Testis (tissue), 3 donors: ENCODE results near the gene KCTD16. TPM values are rescaled to one million over a fixed set of nuclear protein-coding genes. Genes with fewer than 3 reads are reported as not detected.

Experiments used
- DNase-seq: peaks from one replicate; pipeline ENCODE4 v3.0.0-alpha.2; 2019
- H3K27ac ChIP-seq, 2 donors: fragments of 200-600 bp; sonication (generic); one replicate each; pipeline ENCODE4 v1.5.1; 2019
- H3K27me3 ChIP-seq: fragments of 200-600 bp; sonication (generic); one replicate; pipeline ENCODE4 v1.5.1; 2019
- H3K36me3 ChIP-seq: fragments of 200-600 bp; sonication (generic); one replicate; pipeline ENCODE4 v1.5.1; 2017; ENCODE audit warnings: low read depth; ENCODE audit errors: missing control alignments
- H3K4me1 ChIP-seq: fragments of 200-600 bp; sonication (generic); one replicate; pipeline ENCODE4 v1.5.1; 2019
- H3K4me3 ChIP-seq, 2 donors: fragments of 200-600 bp; sonication (generic); one replicate each; pipeline ENCODE4 v1.5.1; 2017 to 2019
- H3K9me3 ChIP-seq: fragments of 200-600 bp; sonication (generic); one replicate; pipeline ENCODE4 v1.5.1; 2017
- POLR2A ChIP-seq: fragments of 450-650 bp; IDR thresholded peaks from one replicate; pipeline ENCODE4 v1.6.1; 2017; ENCODE audit warnings: antibody characterized with exemption, mild to moderate bottlenecking, moderate library complexity
- WGBS, 2 donors: methylation state at CpG; one replicate each; pipeline ENCODE4 v1.1.5; 2018; 5-methylcytosine and 5-hydroxymethylcytosine counted together
- intact Hi-C: fragments of 100-400 bp; cut with DNase I; formaldehyde crosslinking; loops from one replicate; pipeline ENCODE4 v1.15.1; 2023; ENCODE audit warnings: low total_unique reads
- polyA plus RNA-seq: library from polyadenylated mRNA; stranded (reverse); fragments of 350-450 nt; fragmentation: Illumina TruSeq; extraction: RNeasy Lipid Tissue Mini Kit (QIAGEN cat#74804); gene quantifications from one replicate; pipeline ENCODE4 v1.2.3, GENCODE V29; 2014; ENCODE audit warnings: low read depth, low replicate concordance; ENCODE audit not compliant: insufficient read depth
- total RNA-seq, 2 donors: library from RNA; depleted of rRNA; stranded (reverse); fragments of >200 nt; gene quantifications; one replicate each; pipeline ENCODE4 v1.2.3, GENCODE V29; 2016
- TF ChIP-seq, protein P1 (sequence below), 3 experiments: fragments of 450-650 bp in 2 of 3; fragments of 200-600 bp in 1 of 3; sonication (generic) in 1 of 3; IDR thresholded peaks; one replicate each; pipeline ENCODE4 v1.5.1; 2016 to 2019; ENCODE audit warnings: antibody characterized with exemption in 3 of 3, mild to moderate bottlenecking in 2 of 3, moderate library complexity in 1 of 3

Gene KCTD16
- total and polyA plus RNA-seq, 3 donors from 2014 or later: 1.4 to 3.2 (median 2.7) TPM

- TF ChIP-seq POLR2A: no peak
- TF ChIP-seq, protein P1, sequence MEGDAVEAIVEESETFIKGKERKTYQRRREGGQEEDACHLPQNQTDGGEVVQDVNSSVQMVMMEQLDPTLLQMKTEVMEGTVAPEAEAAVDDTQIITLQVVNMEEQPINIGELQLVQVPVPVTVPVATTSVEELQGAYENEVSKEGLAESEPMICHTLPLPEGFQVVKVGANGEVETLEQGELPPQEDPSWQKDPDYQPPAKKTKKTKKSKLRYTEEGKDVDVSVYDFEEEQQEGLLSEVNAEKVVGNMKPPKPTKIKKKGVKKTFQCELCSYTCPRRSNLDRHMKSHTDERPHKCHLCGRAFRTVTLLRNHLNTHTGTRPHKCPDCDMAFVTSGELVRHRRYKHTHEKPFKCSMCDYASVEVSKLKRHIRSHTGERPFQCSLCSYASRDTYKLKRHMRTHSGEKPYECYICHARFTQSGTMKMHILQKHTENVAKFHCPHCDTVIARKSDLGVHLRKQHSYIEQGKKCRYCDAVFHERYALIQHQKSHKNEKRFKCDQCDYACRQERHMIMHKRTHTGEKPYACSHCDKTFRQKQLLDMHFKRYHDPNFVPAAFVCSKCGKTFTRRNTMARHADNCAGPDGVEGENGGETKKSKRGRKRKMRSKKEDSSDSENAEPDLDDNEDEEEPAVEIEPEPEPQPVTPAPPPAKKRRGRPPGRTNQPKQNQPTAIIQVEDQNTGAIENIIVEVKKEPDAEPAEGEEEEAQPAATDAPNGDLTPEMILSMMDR (IDR thresholded peaks at IDR 0.05): no peak
- no peak overlapping the region for H3K27ac ChIP-seq
- no peaks in the 10 kb centered on the region for H3K27me3 ChIP-seq
- no peaks in the 10 kb centered on the region for H3K9me3 ChIP-seq
- no peak overlapping the region for H3K4me3 ChIP-seq
- DNase-seq: no peak
- H3K4me1 ChIP-seq: no peaks in the 10 kb centered on the region
- intact Hi-C loops: no loop called here
- H3K36me3 ChIP-seq: no peaks in the 10 kb centered on the region
Observed at GRCh38 chr5:144365885-144366284, 195.2 kb downstream of the KCTD16 start.

DNA sequence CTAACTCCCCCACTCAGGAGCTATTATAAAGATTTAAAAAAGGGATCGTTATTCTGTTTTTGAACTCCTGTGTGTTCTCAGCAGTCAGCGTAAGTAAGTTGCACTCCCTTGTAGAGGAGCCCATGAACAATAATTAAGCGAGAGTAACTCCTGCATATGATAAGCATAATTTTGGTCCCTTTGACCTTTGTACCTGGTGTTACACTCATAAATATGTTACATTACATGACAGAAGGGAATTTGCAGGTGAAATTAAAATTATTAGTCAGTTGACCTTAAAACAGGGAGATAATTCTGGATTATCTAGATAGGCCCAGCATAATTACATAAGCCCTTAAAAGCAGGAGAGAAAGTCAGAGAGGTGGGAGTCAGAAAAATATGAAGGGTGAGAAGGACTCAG, 197.3 kb downstream of the KCTD16 start:
- Histone ChIP-seq H3K27ac (no peak overlapping the region), H3K27me3 (no peaks in the 10 kb centered on the region), H3K36me3 (no peaks in the 10 kb centered on the region), H3K4me1 (no peaks in the 10 kb centered on the region), H3K4me3 (no peak overlapping the region), H3K9me3 (no peaks in the 10 kb centered on the region)
- no peak for DNase-seq
- TF ChIP-seq, protein P1 (IDR thresholded peaks at IDR 0.05): no peak
- TF ChIP-seq POLR2A: no peak
- intact Hi-C loops: no loop called here
- 75 to 81% methylated on average over 3 of the region's 3 CpGs for WGBS, 2 donors

DNA sequence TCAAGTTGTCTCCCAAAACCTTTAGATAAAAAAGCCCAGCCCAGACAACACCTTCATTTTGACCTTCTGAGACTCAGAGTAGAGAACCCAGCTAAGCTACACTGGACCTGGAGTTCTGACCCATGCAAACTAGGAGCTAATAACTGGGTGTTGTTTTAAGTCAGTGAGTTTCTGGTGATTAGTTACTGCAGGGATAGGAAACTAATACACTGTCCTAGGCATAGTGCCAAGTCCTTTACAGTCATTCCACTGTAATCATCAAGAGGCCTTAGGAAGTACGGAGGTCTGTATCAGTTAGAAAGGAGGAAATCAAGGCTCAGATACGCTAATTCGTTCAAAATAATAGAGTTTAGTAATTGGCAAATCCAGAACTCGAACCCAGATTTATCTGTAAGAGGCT, 197.9 kb downstream of the KCTD16 start:
- 42 to 49% methylated on average over 4 of the region's 4 CpGs for WGBS, 2 donors
- no peak overlapping the region for H3K27ac ChIP-seq
- no peaks in the 10 kb centered on the region for H3K9me3 ChIP-seq
- no peak overlapping the region for H3K4me3 ChIP-seq
- no peak for TF ChIP-seq POLR2A
- TF ChIP-seq, protein P1 (IDR thresholded peaks at IDR 0.05): no peak
- intact Hi-C loops: no loop called here
- no peaks in the 10 kb centered on the region for H3K27me3 ChIP-seq
- no peak for DNase-seq
- no peaks in the 10 kb centered on the region for H3K4me1 ChIP-seq
- no peaks in the 10 kb centered on the region for H3K36me3 ChIP-seq

DNA sequence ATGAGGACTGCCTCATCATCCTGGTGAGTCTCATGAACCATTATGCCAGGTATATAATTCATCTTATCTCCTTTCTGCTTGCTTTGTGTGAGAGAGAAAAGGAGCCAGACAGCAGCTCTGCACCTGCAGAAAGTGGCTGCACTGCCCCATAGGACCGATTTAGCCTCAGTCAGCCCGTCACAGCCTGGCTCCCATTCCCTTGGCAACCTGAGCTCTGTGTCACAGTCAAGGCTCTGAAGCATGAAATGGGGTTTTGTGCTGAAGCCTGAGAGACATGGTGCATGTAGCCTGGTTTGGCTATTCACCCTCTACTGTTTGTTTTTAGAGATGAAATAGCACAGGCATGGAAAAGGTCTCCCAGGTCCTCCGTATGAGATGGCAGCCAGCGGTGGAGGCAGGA, 198.3 kb downstream of the KCTD16 start:
- Histone ChIP-seq H3K9me3 (no peaks in the 10 kb centered on the region), H3K4me3 (no peak overlapping the region), H3K4me1 (no peaks in the 10 kb centered on the region), H3K27ac (no peak overlapping the region), H3K36me3 (no peaks in the 10 kb centered on the region), H3K27me3 (no peaks in the 10 kb centered on the region)
- WGBS, 2 donors: 84 to 88% methylated on average over 4 of the region's 4 CpGs
- no peak for TF ChIP-seq POLR2A
- TF ChIP-seq, protein P1 (IDR thresholded peaks at IDR 0.05): no peak
- no peak for DNase-seq
- intact Hi-C loops: no loop called here

DNA sequence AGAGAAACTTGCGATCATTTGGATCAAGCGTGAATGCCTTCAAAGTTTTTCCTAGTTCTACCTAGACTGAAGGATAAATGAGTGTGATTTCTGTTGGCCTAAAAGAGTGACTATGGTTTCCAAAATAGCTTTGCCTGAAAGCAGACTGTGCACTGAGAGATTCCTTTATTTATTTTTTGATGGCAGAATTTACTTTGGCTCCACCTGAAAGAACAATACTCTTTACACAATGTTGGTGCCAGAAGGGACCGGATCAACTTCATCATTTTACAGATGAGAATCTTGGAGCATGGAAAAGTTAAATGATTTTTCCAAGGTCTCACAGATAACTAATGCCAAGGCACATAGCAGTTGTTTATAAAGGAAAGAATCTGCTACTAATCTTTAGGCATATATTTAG, 199.6 kb downstream of the KCTD16 start:
- no peaks in the 10 kb centered on the region for H3K27me3 ChIP-seq
- DNase-seq: no peak
- TF ChIP-seq, protein P1 (IDR thresholded peaks at IDR 0.05): no peak
- TF ChIP-seq POLR2A: no peak
- no peak overlapping the region for H3K27ac ChIP-seq
- 82 to 87% methylated on average over 3 of the region's 3 CpGs for WGBS, 2 donors
- no peaks in the 10 kb centered on the region for H3K36me3 ChIP-seq
- H3K4me1 ChIP-seq: no peaks in the 10 kb centered on the region
- intact Hi-C loops: no loop called here
- H3K9me3 ChIP-seq: no peaks in the 10 kb centered on the region
- no peak overlapping the region for H3K4me3 ChIP-seq
